Inflammatory macrophage treated with lipopolysaccharide for 4 hours (primary cell): ENCODE results near the gene HOXD4.

Experiments used
- DNase-seq: peaks from one replicate; pipeline ENCODE4 v3.0.0-alpha.2; 2020

Gene HOXD4

GRCh38 chr2:176159663-176160250, 8.4 kb downstream of the HOXD4 start:
- no peak for DNase-seq

- no peak for DNase-seq
Observed at GRCh38 chr2:176160251-176160985, 9.1 kb downstream of the HOXD4 start.

GRCh38 chr2:176160986-176161824, 9.9 kb downstream of the HOXD4 start:
- DNase-seq, result no peak

- DNase-seq, result no peak
Observed at GRCh38 chr2:176161825-176162626, 10.7 kb downstream of the HOXD4 start.

GRCh38 chr2:176162911-176163671, 11.7 kb downstream of the HOXD4 start:
- no peak for DNase-seq

GRCh38 chr2:176163672-176164056, 12.3 kb downstream of the HOXD4 start:
- DNase-seq, result no peak

- no peak for DNase-seq
Observed at GRCh38 chr2:176164201-176164600, 12.9 kb downstream of the HOXD4 start.

- no peak for DNase-seq
Observed at GRCh38 chr2:176164611-176165369, 13.4 kb downstream of the HOXD4 start.

- DNase-seq, result no peak
Observed at GRCh38 chr2:176165370-176166050, 14.2 kb downstream of the HOXD4 start.

GRCh38 chr2:176166272-176166671, 14.9 kb downstream of the HOXD4 start:
- no peak for DNase-seq

- no peak for DNase-seq
Observed at GRCh38 chr2:176167398-176167797, 16.0 kb downstream of the HOXD4 start.

- no peak for DNase-seq
Observed at GRCh38 chr2:176169181-176169580, 17.8 kb downstream of the HOXD4 start.

GRCh38 chr2:176169711-176170110, 18.4 kb downstream of the HOXD4 start:
- no peak for DNase-seq

GRCh38 chr2:176170602-176171305, 19.4 kb downstream of the HOXD4 start:
- DNase-seq, result no peak

- no peak for DNase-seq
Observed at GRCh38 chr2:176171351-176172006, 20.1 kb downstream of the HOXD4 start.

- DNase-seq, result no peak
Observed at GRCh38 chr2:176172007-176172894, 20.9 kb downstream of the HOXD4 start.

- no peak for DNase-seq
Observed at GRCh38 chr2:176172895-176173566, 21.7 kb downstream of the HOXD4 start.
